Lower leg skin (tissue), 3 donors: Measurements from ENCODE around the gene VAV2.

Experiments
- POLR2A ChIP-seq, 2 donors: fragments of 450-650 bp; IDR thresholded peaks; one replicate each; pipeline ENCODE4 v1.6.1; 2016 to 2017; ENCODE audit warnings: antibody characterized with exemption in 2 of 2, mild to moderate bottlenecking in 1 of 2, moderate library complexity in 1 of 2
- TF ChIP-seq, protein P1 (sequence below), 3 donors: fragments of 450-650 bp; IDR thresholded peaks; one replicate each; pipeline ENCODE4 v1.5.1; 2016; ENCODE audit warnings: antibody characterized with exemption in 3 of 3, mild to moderate bottlenecking in 3 of 3, moderate library complexity in 2 of 3

DNA sequence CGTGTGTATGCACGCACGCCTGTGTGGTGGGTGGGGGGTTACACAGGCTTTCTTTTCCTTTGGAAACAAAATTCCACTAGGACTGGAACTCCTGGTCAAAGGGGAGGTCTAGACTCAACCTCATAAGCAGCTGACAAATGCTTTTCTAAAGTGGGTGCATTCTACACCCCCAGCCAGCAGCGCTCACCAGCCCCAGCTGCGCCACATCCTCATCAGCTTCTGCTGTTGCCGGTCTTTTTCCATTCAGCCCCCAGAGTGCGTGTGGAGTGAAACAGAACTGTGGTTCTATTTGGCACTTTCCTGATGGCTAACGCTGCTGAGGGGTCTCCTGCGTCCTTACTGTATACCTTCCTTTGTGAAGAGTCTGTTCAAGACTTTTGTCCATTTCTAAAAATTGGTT, 176.3 kb downstream of the VAV2 start:
- TF ChIP-seq, protein P1, sequence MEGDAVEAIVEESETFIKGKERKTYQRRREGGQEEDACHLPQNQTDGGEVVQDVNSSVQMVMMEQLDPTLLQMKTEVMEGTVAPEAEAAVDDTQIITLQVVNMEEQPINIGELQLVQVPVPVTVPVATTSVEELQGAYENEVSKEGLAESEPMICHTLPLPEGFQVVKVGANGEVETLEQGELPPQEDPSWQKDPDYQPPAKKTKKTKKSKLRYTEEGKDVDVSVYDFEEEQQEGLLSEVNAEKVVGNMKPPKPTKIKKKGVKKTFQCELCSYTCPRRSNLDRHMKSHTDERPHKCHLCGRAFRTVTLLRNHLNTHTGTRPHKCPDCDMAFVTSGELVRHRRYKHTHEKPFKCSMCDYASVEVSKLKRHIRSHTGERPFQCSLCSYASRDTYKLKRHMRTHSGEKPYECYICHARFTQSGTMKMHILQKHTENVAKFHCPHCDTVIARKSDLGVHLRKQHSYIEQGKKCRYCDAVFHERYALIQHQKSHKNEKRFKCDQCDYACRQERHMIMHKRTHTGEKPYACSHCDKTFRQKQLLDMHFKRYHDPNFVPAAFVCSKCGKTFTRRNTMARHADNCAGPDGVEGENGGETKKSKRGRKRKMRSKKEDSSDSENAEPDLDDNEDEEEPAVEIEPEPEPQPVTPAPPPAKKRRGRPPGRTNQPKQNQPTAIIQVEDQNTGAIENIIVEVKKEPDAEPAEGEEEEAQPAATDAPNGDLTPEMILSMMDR (IDR thresholded peaks at IDR 0.05): no peak
- TF ChIP-seq POLR2A (IDR thresholded peaks at IDR 0.05): no peak
